ENCODE results near the gene TTC17. TPM values are rescaled to one million over a fixed set of nuclear protein-coding genes. Genes with fewer than 3 reads are reported as not detected.

TTC17 gene
- total and polyA plus RNA-seq, 2 of the 4 experiments (the other 2 are of a cell fraction), result 56.3 to 61.3 TPM

- TF ChIP-seq USF2 (IDR thresholded peaks at IDR 0.05; ENCODE audit: low read depth, low read length) (no peak), NFE2L2 (IDR thresholded peaks at IDR 0.05; ENCODE audit: low read depth, low read length) (no peak)
Observed at GRCh38 chr11:43376065-43376464, 17.3 kb downstream of the TTC17 start (continued).

- Histone ChIP-seq H3K4me1 (ENCODE audit: control insufficient read depth, insufficient read depth, low read length) (no peaks in the 10 kb centered on the region), H3K9me3 (ENCODE audit: control insufficient read depth, insufficient read depth, low read length) (no peaks in the 10 kb centered on the region), H3K4ac (ENCODE audit: low read depth, low read length) (no peak overlapping the region), H2AFZ (replicated peaks; ENCODE audit: low read length, poor library complexity) (no peak overlapping the region), H2BK120ac (ENCODE audit: low read depth, low read length) (no peak overlapping the region), H3K23ac (ENCODE audit: low read depth, low read length) (no peak overlapping the region), H3K36me3 (ENCODE audit: control insufficient read depth, insufficient read depth, low read length) (peaks cover 11% of the 10 kb centered on the region), H3K56ac (ENCODE audit: extremely low read depth, insufficient read depth, low read length) (no peak overlapping the region), H2AK5ac (ENCODE audit: low read depth, low read length) (no peak overlapping the region), H3K4me3 (ENCODE audit: insufficient read depth, low read depth, low read length) (no peak overlapping the region), H3K79me1 (ENCODE audit: low read depth in 1 of 2, low read length in 2 of 2) (peaks cover 19 to 34% of the 10 kb centered on the region in 2 experiments), H4K8ac (ENCODE audit: low read depth in 2 of 2, low read length in 2 of 2) (no peak overlapping the region), H3K14ac (replicated peaks; ENCODE audit: low read depth, low read length) (no peak overlapping the region), H3K18ac (ENCODE audit: low read depth, low read length) (no peak overlapping the region), H3K27me3 (ENCODE audit: control insufficient read depth, insufficient read depth, low read length) (no peaks in the 10 kb centered on the region), H3K9me1 (ENCODE audit: insufficient read depth, low read length) (no peaks in the 10 kb centered on the region; the same call in 1 of the 2 replicates), H2AK9ac (replicated peaks; ENCODE audit: low read depth, low read length, poor library complexity) (no peak overlapping the region), H3K27ac (ENCODE audit: insufficient read depth, low read length) (no peak overlapping the region), H2BK15ac (ENCODE audit: low read depth, low read length) (no peak overlapping the region), H3K4me2 (ENCODE audit: low read depth, low read length) (peak overlapping the region; percentile 86; the same call in 1 of the 2 replicates), H3K9ac (ENCODE audit: low read depth, low read length) (no peak overlapping the region), H4K91ac (ENCODE audit: insufficient read depth, low read depth, low read length) (no peak overlapping the region), H2BK5ac (ENCODE audit: low read depth, low read length, poor library complexity, severe bottlenecking) (peak overlapping the region; percentile 87), H2BK20ac (ENCODE audit: low read depth, low read length) (no peak overlapping the region), H4K20me1 (ENCODE audit: insufficient read depth, low read length) (peaks cover 7% of the 10 kb centered on the region; the same call in 1 of the 2 replicates), H4K5ac (ENCODE audit: low read depth, low read length) (no peak overlapping the region)
- ChIA-PET CTCF (no interaction called here), POLR2A (ENCODE audit: unreplicated experiment) (no interaction called here)
- no TSS peak for BruUV-seq (replicated peaks)
- dilution Hi-C loops (cut with HindIII; ENCODE audit: low sequenced_read_pairs, unreplicated experiment) (no loop called here), in situ Hi-C loops (cut with MboI; ENCODE audit: low sequenced_read_pairs) (no loop called here), intact Hi-C loops (cut with micrococcal nuclease) (no loop called here)
- no CpG with 5 or more reads among the region's 2 CpGs for WGBS, 2 experiments (ENCODE audit: extremely low coverage in 2 of 2, insufficient read length in 1 of 2)
- ATAC-seq (ENCODE audit: low read depth), result peak; percentile 97
- peak; percentile 90 for DNase-seq
- no peak for TF ChIP-seq RFX5 (IDR thresholded peaks at IDR 0.05; ENCODE audit: low read depth, low read length)
- TF ChIP-seq FOS (IDR thresholded peaks at IDR 0.05; ENCODE audit: low read depth, low read length), result peak; percentile 46
- peak; percentile 95 for TF ChIP-seq CEBPB (IDR thresholded peaks at IDR 0.05; ENCODE audit: low read depth, low read length)
- TF ChIP-seq MAZ (IDR thresholded peaks at IDR 0.05; ENCODE audit: borderline replicate concordance, low read depth, low read length), result no peak
- TF ChIP-seq POLR2A (IDR thresholded peaks at IDR 0.05; ENCODE audit: low read depth, low read length), result no peak
- TF ChIP-seq NFE2L2 (IDR thresholded peaks at IDR 0.05; ENCODE audit: low read depth, low read length), result no peak
- TF ChIP-seq CTCF (conservative IDR thresholded peaks at IDR 0.05; ENCODE audit: low read depth, low read length), result no peak
- no peak for TF ChIP-seq CHD1 (IDR thresholded peaks at IDR 0.05; ENCODE audit: low read depth, low read length)
- TF ChIP-seq RAD21 (IDR thresholded peaks at IDR 0.05; ENCODE audit: low read length), result no peak
- TF ChIP-seq BHLHE40 (IDR thresholded peaks at IDR 0.05; ENCODE audit: low read depth, low read length), result no peak
- no peak for TF ChIP-seq MAFK (IDR thresholded peaks at IDR 0.05; ENCODE audit: low read depth, low read length)
- no peak for TF ChIP-seq RCOR1 (IDR thresholded peaks at IDR 0.05; ENCODE audit: insufficient replicate concordance, low read length)
- no peak for TF ChIP-seq SMC3 (IDR thresholded peaks at IDR 0.05; ENCODE audit: low read depth, low read length)
- TF ChIP-seq ELK1 (IDR thresholded peaks at IDR 0.05; ENCODE audit: borderline replicate concordance, low read depth, low read length), result no peak
Observed at GRCh38 chr11:43376594-43376993, 17.9 kb downstream of the TTC17 start.
